GM23338 (cell line): ENCODE results near the gene TRIP4. TPM values are rescaled to one million over a fixed set of nuclear protein-coding genes. Genes with fewer than 3 reads are reported as not detected.

ENCODE experiments used
- ATAC-seq: fragments of 200-7000 bp; cut with Tn5 transposase; 3 replicates; pipeline ENCODE4 v1.9.1; 2020
- DNase-seq: peaks from one replicate; pipeline ENCODE4 v3.0.0-alpha.2; 2015; ENCODE audit warnings: low spot score
- H2AFZ ChIP-seq: fragments of 200-600 bp; sonication (generic); 2 replicates; pipeline ENCODE4 v1.8.0; 2016; ENCODE audit warnings: antibody characterized with exemption, mild to moderate bottlenecking, moderate library complexity
- H3F3A ChIP-seq: fragments of 200-600 bp; sonication (generic); replicated peaks from 2 replicates; pipeline ENCODE4 v1.8.0; 2017; ENCODE audit warnings: antibody characterized with exemption, mixed run types, low read depth
- H3K27ac ChIP-seq: fragments of 200-600 bp; sonication (generic); 2 replicates; pipeline ENCODE4 v1.6.1; 2016; ENCODE audit warnings: low read depth
- H3K27me3 ChIP-seq: fragments of 200-600 bp; sonication (generic); 2 replicates; pipeline ENCODE4 v1.8.0; 2016; ENCODE audit warnings: mild to moderate bottlenecking, mixed run types, moderate library complexity; ENCODE audit not compliant: insufficient read depth
- H3K36me3 ChIP-seq: fragments of 200-600 bp; sonication (generic); 2 replicates; pipeline ENCODE4 v1.8.0; 2016; ENCODE audit warnings: mild to moderate bottlenecking; ENCODE audit not compliant: insufficient read depth
- H3K4me1 ChIP-seq: fragments of 200-600 bp; sonication (generic); 2 replicates; pipeline ENCODE4 v1.8.0; 2016; ENCODE audit warnings: mild to moderate bottlenecking, moderate library complexity; ENCODE audit not compliant: insufficient read depth
- H3K4me2 ChIP-seq: fragments of 200-600 bp; sonication (generic); 2 replicates; pipeline ENCODE4 v1.7.1; 2017; ENCODE audit warnings: mixed run types
- H3K4me3 ChIP-seq: fragments of 200-600 bp; sonication (generic); 2 replicates; pipeline ENCODE4 v1.6.1; 2016; ENCODE audit warnings: mixed run types
- H3K79me2 ChIP-seq: fragments of 200-600 bp; sonication (generic); replicated peaks from 2 replicates; pipeline ENCODE4 v1.8.0; 2017; ENCODE audit warnings: mild to moderate bottlenecking; ENCODE audit not compliant: insufficient read depth
- H3K9me2 ChIP-seq: fragments of 200-600 bp; sonication (generic); 2 replicates; pipeline ENCODE4 v1.8.0; 2017; ENCODE audit not compliant: insufficient read depth
- H4K20me1 ChIP-seq: fragments of 200-600 bp; sonication (generic); replicated peaks from 2 replicates; pipeline ENCODE4 v1.8.0; 2017; ENCODE audit warnings: mild to moderate bottlenecking; ENCODE audit not compliant: insufficient read depth
- H3K27ac Mint-ChIP-seq: 2 replicates; pipeline ENCODE4 v1.8.0; 2020; ENCODE audit warnings: inconsistent platforms, mild to moderate bottlenecking, moderate library complexity, mixed read lengths
- H3K27me3 Mint-ChIP-seq: 3 replicates; pipeline ENCODE4 v1.8.0; 2022; ENCODE audit warnings: low read depth, mild to moderate bottlenecking, moderate library complexity, mixed read lengths, inconsistent platforms; ENCODE audit not compliant: insufficient read depth, poor library complexity
- H3K36me3 Mint-ChIP-seq: 3 replicates; pipeline ENCODE4 v1.8.0; 2021; ENCODE audit warnings: low read depth, mild to moderate bottlenecking, inconsistent platforms, moderate library complexity, mixed read lengths
- H3K4me1 Mint-ChIP-seq: 3 replicates; pipeline ENCODE4 v1.8.0; 2020; ENCODE audit warnings: mild to moderate bottlenecking, inconsistent platforms, mixed read lengths
- H3K4me3 Mint-ChIP-seq: 3 replicates; pipeline ENCODE4 v1.8.0; 2021; ENCODE audit warnings: moderate library complexity, mild to moderate bottlenecking, inconsistent platforms, mixed read lengths
- H3K9me3 Mint-ChIP-seq: 3 replicates; pipeline ENCODE4 v1.8.0; 2020; ENCODE audit warnings: moderate library complexity, mild to moderate bottlenecking, inconsistent platforms, mixed read lengths
- CREB1 ChIP-seq: fragments of 250-450 bp; sonication (Bioruptor Pico); IDR thresholded peaks from 2 replicates; pipeline ENCODE4 v1.5.0; 2020; ENCODE audit warnings: low read depth, mild to moderate bottlenecking, moderate library complexity
- EZH2 ChIP-seq: fragments of 200-600 bp; sonication (generic); IDR thresholded peaks from one replicate; pipeline ENCODE4 v1.8.0; 2017; ENCODE audit warnings: antibody characterized with exemption, mild to moderate bottlenecking, low read depth; ENCODE audit not compliant: unreplicated experiment
- EZH2phosphoT487 ChIP-seq: fragments of 200-600 bp; sonication (generic); IDR thresholded peaks from one replicate; pipeline ENCODE4 v1.8.1; 2018; ENCODE audit warnings: antibody characterized with exemption; ENCODE audit not compliant: unreplicated experiment
- NANOG ChIP-seq: IDR thresholded peaks from 2 replicates; pipeline ENCODE4 v1.6.1; 2016; ENCODE audit warnings: antibody characterized with exemption, borderline replicate concordance
- STAT1 ChIP-seq: IDR thresholded peaks from one replicate; pipeline ENCODE4 v1.6.1; 2016; ENCODE audit warnings: antibody characterized with exemption; ENCODE audit not compliant: unreplicated experiment
- ZNF114 ChIP-seq: fragments of 250-450 bp; sonication (Bioruptor Pico); IDR thresholded peaks from 2 replicates; pipeline ENCODE4 v1.5.0; 2020; ENCODE audit warnings: mild to moderate bottlenecking, moderate library complexity
- ZNF331 ChIP-seq: fragments of 250-450 bp; sonication (Bioruptor Pico); IDR thresholded peaks from 2 replicates; pipeline ENCODE4 v1.5.0; 2020; ENCODE audit warnings: low read depth, mild to moderate bottlenecking, moderate library complexity
- polyA plus RNA-seq: library from polyadenylated mRNA; unstranded; fragments of >200 nt; fragmentation: Nextera tagmentation; extraction: Ambion mirVana; gene quantifications from 2 replicates; pipeline ENCODE4 v1.2.1, GENCODE V29; 2016
- total RNA-seq: library from RNA; depleted of rRNA; stranded (reverse); fragments of >200 nt; shearing (Covaris generic); gene quantifications from 2 replicates; pipeline ENCODE4 v1.2.3, GENCODE V29; 2014
- TF ChIP-seq, protein P1 (sequence below): IDR thresholded peaks from one replicate; pipeline ENCODE4 v1.6.1; 2018; ENCODE audit warnings: antibody characterized with exemption; ENCODE audit not compliant: unreplicated experiment

The TRIP4 gene
- total and polyA plus RNA-seq, 2 experiments from 2014 or later: 10.3 to 16.0 TPM

GRCh38 chr15:64460724-64461720 is 73.4 kb downstream of the TRIP4 start:
- H3K79me2 ChIP-seq: peaks cover 49% of the 10 kb centered on the region
- Mint-ChIP-seq H3K27ac (peak overlapping the region; percentile 92), H3K27me3 (peaks cover 2% of the 10 kb centered on the region), H3K4me3 (peak overlapping the region; percentile 88), H3K4me1 (peaks cover 48% of the 10 kb centered on the region), H3K36me3 (no peaks in the 10 kb centered on the region; the same call in none of the 3 replicates), H3K9me3 (no peaks in the 10 kb centered on the region)
- peak overlapping the region; percentile 84 for H3K4me3 ChIP-seq
- peak; percentile 63 for ATAC-seq
- H3K27ac ChIP-seq: peak overlapping the region; percentile 95
- peaks cover 34% of the 10 kb centered on the region for H4K20me1 ChIP-seq
- peaks cover 47% of the 10 kb centered on the region for H3K4me1 ChIP-seq
- no peaks in the 10 kb centered on the region for H3K27me3 ChIP-seq
- peak; percentile 65 for DNase-seq
- H3K36me3 ChIP-seq: no peaks in the 10 kb centered on the region
- H3K4me2 ChIP-seq: peak overlapping the region; percentile 91
- no peaks in the 10 kb centered on the region for H3K9me2 ChIP-seq
- H3F3A ChIP-seq: peaks cover 9% of the 10 kb centered on the region; the same call in 1 of the 2 replicates
- no peak overlapping the region for H2AFZ ChIP-seq
- no peak for TF ChIP-seq ZNF114
- TF ChIP-seq, protein P1, sequence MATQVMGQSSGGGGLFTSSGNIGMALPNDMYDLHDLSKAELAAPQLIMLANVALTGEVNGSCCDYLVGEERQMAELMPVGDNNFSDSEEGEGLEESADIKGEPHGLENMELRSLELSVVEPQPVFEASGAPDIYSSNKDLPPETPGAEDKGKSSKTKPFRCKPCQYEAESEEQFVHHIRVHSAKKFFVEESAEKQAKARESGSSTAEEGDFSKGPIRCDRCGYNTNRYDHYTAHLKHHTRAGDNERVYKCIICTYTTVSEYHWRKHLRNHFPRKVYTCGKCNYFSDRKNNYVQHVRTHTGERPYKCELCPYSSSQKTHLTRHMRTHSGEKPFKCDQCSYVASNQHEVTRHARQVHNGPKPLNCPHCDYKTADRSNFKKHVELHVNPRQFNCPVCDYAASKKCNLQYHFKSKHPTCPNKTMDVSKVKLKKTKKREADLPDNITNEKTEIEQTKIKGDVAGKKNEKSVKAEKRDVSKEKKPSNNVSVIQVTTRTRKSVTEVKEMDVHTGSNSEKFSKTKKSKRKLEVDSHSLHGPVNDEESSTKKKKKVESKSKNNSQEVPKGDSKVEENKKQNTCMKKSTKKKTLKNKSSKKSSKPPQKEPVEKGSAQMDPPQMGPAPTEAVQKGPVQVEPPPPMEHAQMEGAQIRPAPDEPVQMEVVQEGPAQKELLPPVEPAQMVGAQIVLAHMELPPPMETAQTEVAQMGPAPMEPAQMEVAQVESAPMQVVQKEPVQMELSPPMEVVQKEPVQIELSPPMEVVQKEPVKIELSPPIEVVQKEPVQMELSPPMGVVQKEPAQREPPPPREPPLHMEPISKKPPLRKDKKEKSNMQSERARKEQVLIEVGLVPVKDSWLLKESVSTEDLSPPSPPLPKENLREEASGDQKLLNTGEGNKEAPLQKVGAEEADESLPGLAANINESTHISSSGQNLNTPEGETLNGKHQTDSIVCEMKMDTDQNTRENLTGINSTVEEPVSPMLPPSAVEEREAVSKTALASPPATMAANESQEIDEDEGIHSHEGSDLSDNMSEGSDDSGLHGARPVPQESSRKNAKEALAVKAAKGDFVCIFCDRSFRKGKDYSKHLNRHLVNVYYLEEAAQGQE: no peak
- no peak for TF ChIP-seq EZH2

DNA sequence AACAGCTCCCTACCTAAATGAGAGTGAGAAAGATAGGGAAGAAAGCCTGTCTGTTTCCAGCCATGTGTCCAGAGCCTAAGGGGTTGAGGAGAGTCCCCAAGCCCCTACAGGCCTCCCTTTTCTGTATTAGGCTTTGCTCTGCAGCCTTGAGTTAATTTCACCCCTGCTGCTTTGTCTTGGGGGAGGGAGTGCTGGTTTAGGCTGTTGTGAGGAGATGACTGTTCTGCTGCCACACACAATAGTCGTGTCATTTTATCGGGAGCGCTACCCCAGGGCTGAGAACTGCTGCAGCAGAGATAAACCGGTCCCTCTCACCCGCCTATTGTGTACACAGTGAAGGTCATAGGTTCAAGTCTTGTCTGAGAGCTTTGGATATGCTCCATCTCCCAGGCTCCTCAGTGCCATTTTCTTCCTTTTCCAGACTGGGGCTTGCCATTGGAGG is 74.1 kb downstream of the TRIP4 start:
- peak; percentile 56 for DNase-seq
- peaks cover 41% of the 10 kb centered on the region for H4K20me1 ChIP-seq
- no peaks in the 10 kb centered on the region for H3K9me2 ChIP-seq
- H3K4me1 Mint-ChIP-seq: peaks cover 50% of the 10 kb centered on the region
- peaks cover 9% of the 10 kb centered on the region; the same call in 1 of the 2 replicates for H3F3A ChIP-seq
- H2AFZ ChIP-seq: no peak overlapping the region
- peak overlapping the region; percentile 91 for H3K4me2 ChIP-seq
- no peaks in the 10 kb centered on the region for H3K9me3 Mint-ChIP-seq
- H3K4me3 ChIP-seq: peak overlapping the region; percentile 84
- peak overlapping the region; percentile 92 for H3K27ac Mint-ChIP-seq
- H3K4me1 ChIP-seq: peaks cover 50% of the 10 kb centered on the region
- H3K36me3 Mint-ChIP-seq: no peaks in the 10 kb centered on the region; the same call in 1 of the 3 replicates
- H3K27me3 ChIP-seq: no peaks in the 10 kb centered on the region
- peaks cover 56% of the 10 kb centered on the region for H3K79me2 ChIP-seq
- H3K27me3 Mint-ChIP-seq: peaks cover 2% of the 10 kb centered on the region
- H3K36me3 ChIP-seq: no peaks in the 10 kb centered on the region
- peak overlapping the region; percentile 88 for H3K4me3 Mint-ChIP-seq
- peak overlapping the region; percentile 95 for H3K27ac ChIP-seq
- peak; percentile 49 for ATAC-seq
- TF ChIP-seq NANOG: no peak
- no peak for TF ChIP-seq ZNF114
- TF ChIP-seq STAT1: no peak
- TF ChIP-seq, protein P1: no peak
- no peak for TF ChIP-seq EZH2
- no peak for TF ChIP-seq CREB1 (CRISPR knock-in tag)
- no peak for TF ChIP-seq EZH2phosphoT487
- TF ChIP-seq ZNF331 (CRISPR knock-in tag): no peak
